CD4-positive, alpha-beta T cell (primary cell): ENCODE measurements around the gene NAB2. TPM values are rescaled to one million over a fixed set of nuclear protein-coding genes. Genes with fewer than 3 reads are reported as not detected.

Experiments
- ATAC-seq: fragments of 200-7000 bp; cut with Tn5 transposase; one replicate; pipeline ENCODE4 v1.10.0; 2022; ENCODE audit warnings: mild to moderate bottlenecking; ENCODE audit not compliant: poor library complexity
- CTCF ChIA-PET: fragments of 350-600 bp; sonication (Branson Sonifier 250); formaldehyde crosslinking; loops from one replicate; lab custom pipeline; 2021; ENCODE audit warnings: antibody characterized with exemption, inconsistent platforms; lab: Charles Lee
- POLR2A ChIA-PET: fragments of 350-600 bp; sonication (Branson Sonifier 250); formaldehyde crosslinking; loops from one replicate; lab custom pipeline; 2021; ENCODE audit warnings: antibody characterized with exemption, inconsistent platforms; lab: Charles Lee
- DNase-seq, 14 experiments: peaks; one replicate each; pipeline ENCODE4 v3.0.0-alpha.2; 2013 to 2020; ENCODE audit warnings: mixed read lengths in 2 of 14
- H3K27ac ChIP-seq, 2 donors: one replicate each; pipeline versions ENCODE4 v1.5.1 to v1.7.0; 2013; ENCODE audit warnings: low read length in 2 of 2, low read depth in 1 of 2, mild to moderate bottlenecking in 1 of 2
- H3K27me3 ChIP-seq, 2 experiments: 1 replicate in 1 of 2; 2 replicates in 1 of 2; pipeline versions ENCODE4 v1.6.1 to v1.7.0; 2013; ENCODE audit warnings: low read length in 2 of 2, control low read depth in 1 of 2, mild to moderate bottlenecking in 1 of 2, moderate library complexity in 1 of 2; ENCODE audit not compliant: insufficient read depth in 2 of 2, control insufficient read depth in 1 of 2
- H3K36me3 ChIP-seq: one replicate; pipeline ENCODE4 v1.6.1; 2013; ENCODE audit warnings: low read length, control low read depth; ENCODE audit not compliant: insufficient read depth
- H3K4me1 ChIP-seq: one replicate; pipeline ENCODE4 v1.6.1; 2013; ENCODE audit warnings: low read length, control low read depth; ENCODE audit not compliant: insufficient read depth
- H3K4me3 ChIP-seq: one replicate; pipeline ENCODE4 v1.5.1; 2013; ENCODE audit warnings: mild to moderate bottlenecking, low read length, moderate library complexity
- H3K9me3 ChIP-seq, 2 experiments: 1 replicate in 1 of 2; 2 replicates in 1 of 2; pipeline versions ENCODE4 v1.6.1 to v1.7.0; 2013; ENCODE audit warnings: low read length in 2 of 2, mild to moderate bottlenecking in 2 of 2, control low read depth in 1 of 2, moderate library complexity in 1 of 2; ENCODE audit not compliant: control insufficient read depth in 1 of 2, insufficient read depth in 1 of 2
- H3K27ac Mint-ChIP-seq: one replicate; pipeline ENCODE4 v1.8.0; 2020; ENCODE audit warnings: mixed read lengths
- H3K27me3 Mint-ChIP-seq: one replicate; pipeline ENCODE4 v1.8.0; 2021; ENCODE audit warnings: mixed read lengths
- H3K36me3 Mint-ChIP-seq: one replicate; pipeline ENCODE4 v1.8.0; 2021; ENCODE audit warnings: low read depth, mixed read lengths
- H3K4me1 Mint-ChIP-seq: one replicate; pipeline ENCODE4 v1.8.0; 2021; ENCODE audit warnings: low read depth, mixed read lengths
- H3K4me3 Mint-ChIP-seq: one replicate; pipeline ENCODE4 v1.8.0; 2020; ENCODE audit warnings: mild to moderate bottlenecking, mixed read lengths
- H3K9me3 Mint-ChIP-seq: one replicate; pipeline ENCODE4 v1.8.0; 2020; ENCODE audit warnings: mixed read lengths
- intact Hi-C, 2 experiments: fragments of 100-400 bp; cut with DNase I in 1 of 2; cut with micrococcal nuclease in 1 of 2; formaldehyde crosslinking; loops; one replicate each; pipeline versions ENCODE4 v1.15.1 to v1.9.0; 2023 to 2025; cut with DNase I, micrococcal nuclease
- total RNA-seq, 174 experiments: library from RNA in 2 of 174; stranded (reverse) in 2 of 174; gene quantifications; one replicate each; pipeline ENCODE4 v1.2.3 and lab custom pipeline; 2021 to 2026
- TF ChIP-seq, protein P1 (sequence below): fragments of 200-600 bp; IDR thresholded peaks from one replicate; pipeline ENCODE4 v1.8.0; 2022; ENCODE audit warnings: antibody characterized with exemption, mild to moderate bottlenecking

The NAB2 gene
- total RNA-seq, 2 experiments from 2014 or later: 4.8 to 6.1 TPM

DNA sequence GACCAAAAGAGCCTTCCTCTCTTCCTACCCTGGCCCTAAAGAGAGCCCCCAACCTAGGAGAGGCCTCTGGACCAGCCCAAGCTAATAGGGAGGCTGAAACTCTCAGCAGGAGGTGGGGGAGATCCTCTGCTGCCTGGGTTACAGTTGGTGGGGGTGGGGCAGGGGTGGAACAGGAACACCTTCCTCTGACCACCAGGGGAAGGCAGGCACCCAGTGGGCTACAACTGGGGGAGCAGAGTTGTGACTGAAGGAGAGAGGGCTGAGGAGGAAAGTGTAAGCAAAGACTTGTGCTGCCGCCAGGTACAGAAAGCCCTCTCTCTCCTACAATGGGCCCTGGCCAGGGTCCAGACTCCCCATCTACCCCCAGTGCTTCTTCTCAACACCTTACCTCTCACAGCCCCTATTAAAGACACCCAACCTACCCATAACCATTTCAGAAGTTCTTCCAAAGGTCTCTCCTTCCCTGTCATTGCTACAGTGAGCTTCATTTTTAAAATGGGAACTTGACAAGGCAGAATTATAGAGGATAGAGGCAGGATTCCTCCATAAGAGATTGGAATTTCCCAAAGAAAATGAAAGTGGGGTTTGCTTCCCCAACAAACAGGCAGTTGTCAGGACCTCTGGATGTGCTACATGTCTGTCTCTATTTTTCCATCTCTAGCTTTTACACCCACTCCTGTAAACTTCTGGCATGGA is 40.3 kb upstream of the NAB2 start:
- Mint-ChIP-seq H3K27ac (no peak overlapping the region), H3K9me3 (no peaks in the 10 kb centered on the region), H3K4me1 (peaks cover 33% of the 10 kb centered on the region), H3K36me3 (no peaks in the 10 kb centered on the region), H3K4me3 (no peak overlapping the region), H3K27me3 (no peaks in the 10 kb centered on the region)
- Histone ChIP-seq H3K9me3 (no peaks in the 10 kb centered on the region), H3K27ac (no peak overlapping the region), H3K27me3 (no peaks in the 10 kb centered on the region), H3K36me3 (no peaks in the 10 kb centered on the region), H3K4me1 (peaks cover 20% of the 10 kb centered on the region), H3K4me3 (no peak overlapping the region)
- TF ChIP-seq, protein P1, sequence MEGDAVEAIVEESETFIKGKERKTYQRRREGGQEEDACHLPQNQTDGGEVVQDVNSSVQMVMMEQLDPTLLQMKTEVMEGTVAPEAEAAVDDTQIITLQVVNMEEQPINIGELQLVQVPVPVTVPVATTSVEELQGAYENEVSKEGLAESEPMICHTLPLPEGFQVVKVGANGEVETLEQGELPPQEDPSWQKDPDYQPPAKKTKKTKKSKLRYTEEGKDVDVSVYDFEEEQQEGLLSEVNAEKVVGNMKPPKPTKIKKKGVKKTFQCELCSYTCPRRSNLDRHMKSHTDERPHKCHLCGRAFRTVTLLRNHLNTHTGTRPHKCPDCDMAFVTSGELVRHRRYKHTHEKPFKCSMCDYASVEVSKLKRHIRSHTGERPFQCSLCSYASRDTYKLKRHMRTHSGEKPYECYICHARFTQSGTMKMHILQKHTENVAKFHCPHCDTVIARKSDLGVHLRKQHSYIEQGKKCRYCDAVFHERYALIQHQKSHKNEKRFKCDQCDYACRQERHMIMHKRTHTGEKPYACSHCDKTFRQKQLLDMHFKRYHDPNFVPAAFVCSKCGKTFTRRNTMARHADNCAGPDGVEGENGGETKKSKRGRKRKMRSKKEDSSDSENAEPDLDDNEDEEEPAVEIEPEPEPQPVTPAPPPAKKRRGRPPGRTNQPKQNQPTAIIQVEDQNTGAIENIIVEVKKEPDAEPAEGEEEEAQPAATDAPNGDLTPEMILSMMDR: no peak
- DNase-seq (no peak), ATAC-seq (no peak)
- POLR2A ChIA-PET: interaction anchor here (0.9 to 1.8 kb wide), 5 partner anchors 17 to 63 kb away, joined by 3 to 10 read pairs (median 5); partner anchors contain the start of gene STAT6
- intact Hi-C loops: no loop called here
- CTCF ChIA-PET: interaction anchor here (0.5 to 2.0 kb wide), 4 partner anchors 11 to 291 kb away, joined by 3 to 5 read pairs (median 4); no protein-coding TSS in a partner anchor

DNA sequence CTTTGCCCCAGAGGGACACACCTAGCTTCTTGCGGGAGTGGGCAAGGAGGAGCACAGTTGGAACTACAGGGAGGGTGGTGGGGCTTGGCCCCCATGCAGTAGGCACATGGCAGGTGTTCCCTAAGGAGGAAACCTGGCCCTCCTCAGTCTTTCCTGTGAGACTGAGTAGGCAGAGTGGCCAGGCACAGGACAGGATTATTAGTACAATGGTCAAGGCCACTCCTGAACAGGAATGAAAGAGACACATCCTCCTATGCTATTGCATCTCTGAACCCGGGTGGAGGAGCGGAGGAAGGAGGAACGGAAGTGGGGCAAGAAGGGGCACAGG is 39.8 kb upstream of the NAB2 start:
- TF ChIP-seq, protein P1: no peak
- POLR2A ChIA-PET: interaction anchor here (0.9 kb wide), 1 partner anchor 23 kb away, joined by 3 read pairs; no protein-coding TSS in a partner anchor

DNA sequence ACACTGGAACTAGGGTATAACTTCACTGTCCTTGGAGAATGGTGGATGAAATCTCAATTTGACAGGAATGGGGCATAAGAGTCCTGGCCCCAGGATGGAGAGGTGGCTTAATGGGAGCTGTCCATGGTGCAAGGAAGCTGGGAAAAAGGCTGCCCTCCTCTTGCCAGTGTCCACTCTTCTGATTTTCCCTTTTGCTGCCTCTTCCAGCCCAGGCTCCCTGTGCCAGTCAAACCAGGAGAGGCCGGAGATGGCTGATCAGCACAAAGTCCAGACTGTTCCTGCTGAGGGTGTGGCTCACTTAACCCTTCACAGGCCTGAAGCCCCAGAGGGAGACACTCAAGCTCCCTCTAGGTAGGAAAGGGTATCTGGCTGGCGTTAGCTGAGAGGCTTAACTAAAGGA is 39.0 kb upstream of the NAB2 start, which contains the start of gene MYO1A:
Gene MYO1A, minus strand, starts transcription at position 240 of the 400 bp plus-strand sequence. CDS start 1,806 bp downstream, outside the sequence.
- no peak for DNase-seq
- H3K27ac Mint-ChIP-seq: no peak within 1 kb of the TSS
- Histone ChIP-seq H3K27ac (no peak within 1 kb of the TSS), H3K4me3 (no peak within 1 kb of the TSS), H3K9me3 (no peaks in the 10 kb centered on the region), H3K27me3 (no peaks in the 10 kb centered on the region), H3K36me3 (no peaks in the 10 kb centered on the region), H3K4me1 (peaks cover 20% of the 10 kb centered on the region)
- H3K4me3 Mint-ChIP-seq: no peak within 1 kb of the TSS
- ATAC-seq: no peak
- intact Hi-C loops: no loop called here
- CTCF ChIA-PET: interaction anchor here (1.9 kb wide), 1 partner anchor 62 kb away, joined by 5 read pairs; the partner anchor contains the start of gene STAT6
- H3K27me3 Mint-ChIP-seq: no peaks in the 10 kb centered on the region
- POLR2A ChIA-PET: no interaction called here
- H3K9me3 Mint-ChIP-seq: no peaks in the 10 kb centered on the region
- peaks cover 33% of the 10 kb centered on the region for H3K4me1 Mint-ChIP-seq
- H3K36me3 Mint-ChIP-seq: no peaks in the 10 kb centered on the region
- TF ChIP-seq, protein P1: no peak

More for the DNA sequence above, 39.8 kb upstream of the NAB2 start:
- peaks cover 33% of the 10 kb centered on the region for H3K4me1 Mint-ChIP-seq
- H3K27me3 Mint-ChIP-seq: no peaks in the 10 kb centered on the region
- H3K36me3 ChIP-seq: no peaks in the 10 kb centered on the region
- no peak overlapping the region for H3K4me3 Mint-ChIP-seq
- H3K4me1 ChIP-seq: peaks cover 20% of the 10 kb centered on the region
- H3K27ac ChIP-seq: no peak overlapping the region
- ATAC-seq (no peak), DNase-seq (no peak)
- H3K27me3 ChIP-seq: no peaks in the 10 kb centered on the region
- CTCF ChIA-PET: interaction anchor here (1.7 to 1.9 kb wide), 2 partner anchors 24 to 63 kb away, joined by 5 read pairs; partner anchors contain the start of gene STAT6
- intact Hi-C loops: no loop called here
- H3K4me3 ChIP-seq: no peak overlapping the region
- H3K27ac Mint-ChIP-seq: no peak overlapping the region
- no peaks in the 10 kb centered on the region for H3K9me3 Mint-ChIP-seq
- H3K36me3 Mint-ChIP-seq: no peaks in the 10 kb centered on the region
- no peaks in the 10 kb centered on the region for H3K9me3 ChIP-seq
